HT1080 (cell line): ENCODE results near the gene PHLDA3. TPM values are rescaled to one million over a fixed set of nuclear protein-coding genes. Genes with fewer than 3 reads are reported as not detected.

Experiments used
- DNase-seq: peaks from one replicate; pipeline ENCODE4 v3.0.0-alpha.2; 2015; ENCODE audit warnings: low read depth
- total RNA-seq: library from RNA; depleted of rRNA; stranded (reverse); fragments of >200 nt; shearing (Covaris generic); gene quantifications from 2 replicates; pipeline ENCODE4 v1.2.3, GENCODE V29; 2014

Gene PHLDA3
- total RNA-seq, 1 experiment from 2014 or later = 111 TPM

DNA sequence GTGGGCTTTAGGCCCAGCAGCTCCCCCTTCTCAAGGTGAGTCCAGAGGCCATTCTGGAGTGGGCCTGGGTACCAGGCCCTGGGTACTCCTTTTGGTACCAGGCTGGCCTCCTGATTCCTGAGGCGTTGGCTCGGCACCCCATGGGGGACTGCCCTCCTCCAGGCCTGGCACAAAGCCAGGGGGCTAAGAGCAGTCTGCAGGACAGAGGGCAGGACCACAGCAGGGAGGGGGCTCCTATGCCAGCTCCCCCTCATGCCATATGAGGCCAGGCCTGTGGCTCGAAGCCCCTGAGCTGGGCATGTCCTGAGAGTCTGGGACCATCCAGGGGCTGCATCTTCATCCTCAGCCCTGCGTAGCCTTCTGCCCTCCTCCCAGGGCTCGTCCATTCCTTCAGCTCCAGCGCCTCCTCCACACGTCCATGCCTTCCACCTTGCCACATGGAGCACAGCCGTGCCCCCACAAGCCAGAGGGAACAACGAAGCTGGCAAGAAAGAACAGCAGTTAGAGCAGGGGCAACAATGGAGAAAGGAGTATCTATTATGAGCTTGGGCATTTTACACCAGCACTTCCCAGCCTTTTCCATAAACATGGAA is 3.2 kb downstream of the PHLDA3 start:
- no peak for DNase-seq

DNA sequence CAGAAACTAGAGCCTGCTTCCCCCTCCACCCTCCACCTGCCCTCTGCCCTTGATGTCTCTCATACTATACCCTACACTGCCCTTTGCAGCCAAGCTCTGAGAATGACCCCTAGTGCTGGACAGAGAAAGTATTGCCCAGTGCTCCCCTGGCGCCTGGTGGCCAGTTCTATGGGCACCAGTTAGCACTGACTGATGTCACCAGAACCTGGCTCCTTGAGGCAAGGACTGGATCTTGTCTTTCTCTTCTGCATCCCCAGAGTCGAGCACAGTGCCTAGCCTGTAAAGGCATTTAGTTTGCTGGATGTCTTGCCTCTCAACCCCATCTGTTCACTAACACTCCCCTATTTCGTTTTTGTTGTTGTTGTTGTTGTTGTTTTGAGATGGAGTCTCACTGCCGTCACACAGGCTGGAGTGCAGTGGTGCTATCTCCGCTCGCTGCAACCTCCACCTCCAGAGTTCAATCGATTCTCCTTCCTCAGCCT is 5.9 kb downstream of the PHLDA3 start:
- DNase-seq = peak; percentile 62

DNA sequence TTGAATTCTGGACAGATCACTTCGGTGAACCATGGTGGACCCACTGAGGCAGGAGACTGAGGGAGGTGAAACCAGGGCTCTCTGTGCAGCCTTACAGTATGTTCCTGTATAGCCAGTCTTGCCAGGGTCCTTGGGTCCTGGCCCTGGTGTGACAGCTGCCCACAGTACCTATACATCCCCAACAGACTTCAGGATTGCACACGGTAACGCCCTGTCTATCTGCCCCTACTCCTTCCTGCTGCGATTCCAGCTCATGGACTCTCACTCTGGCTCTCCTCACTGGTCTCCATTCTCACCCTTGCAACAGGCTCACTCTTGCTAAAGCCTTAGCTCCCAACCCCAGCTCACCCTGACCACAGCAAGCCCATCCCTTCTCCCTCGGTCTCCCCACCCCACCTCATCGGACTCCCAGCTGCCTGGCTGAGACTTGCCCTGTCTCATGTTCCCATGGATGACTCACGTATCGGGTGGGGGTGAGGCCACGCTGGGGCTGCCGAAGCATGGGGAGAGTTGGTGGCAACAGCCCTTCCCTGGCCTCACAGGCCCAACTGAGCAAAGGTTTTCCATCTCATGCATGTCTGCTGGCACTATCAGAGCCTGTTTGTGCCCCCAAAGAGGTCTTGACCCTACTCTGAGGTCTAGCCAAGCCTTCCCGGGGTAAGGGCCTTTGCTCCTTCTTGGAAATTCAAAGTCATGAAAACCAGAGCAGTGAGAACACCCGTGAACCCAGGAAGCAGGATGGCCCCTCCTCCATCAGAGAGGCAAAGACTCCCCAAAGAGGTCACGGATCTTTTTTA is 7.1 kb downstream of the PHLDA3 start:
- DNase-seq = peak; percentile 98

DNA sequence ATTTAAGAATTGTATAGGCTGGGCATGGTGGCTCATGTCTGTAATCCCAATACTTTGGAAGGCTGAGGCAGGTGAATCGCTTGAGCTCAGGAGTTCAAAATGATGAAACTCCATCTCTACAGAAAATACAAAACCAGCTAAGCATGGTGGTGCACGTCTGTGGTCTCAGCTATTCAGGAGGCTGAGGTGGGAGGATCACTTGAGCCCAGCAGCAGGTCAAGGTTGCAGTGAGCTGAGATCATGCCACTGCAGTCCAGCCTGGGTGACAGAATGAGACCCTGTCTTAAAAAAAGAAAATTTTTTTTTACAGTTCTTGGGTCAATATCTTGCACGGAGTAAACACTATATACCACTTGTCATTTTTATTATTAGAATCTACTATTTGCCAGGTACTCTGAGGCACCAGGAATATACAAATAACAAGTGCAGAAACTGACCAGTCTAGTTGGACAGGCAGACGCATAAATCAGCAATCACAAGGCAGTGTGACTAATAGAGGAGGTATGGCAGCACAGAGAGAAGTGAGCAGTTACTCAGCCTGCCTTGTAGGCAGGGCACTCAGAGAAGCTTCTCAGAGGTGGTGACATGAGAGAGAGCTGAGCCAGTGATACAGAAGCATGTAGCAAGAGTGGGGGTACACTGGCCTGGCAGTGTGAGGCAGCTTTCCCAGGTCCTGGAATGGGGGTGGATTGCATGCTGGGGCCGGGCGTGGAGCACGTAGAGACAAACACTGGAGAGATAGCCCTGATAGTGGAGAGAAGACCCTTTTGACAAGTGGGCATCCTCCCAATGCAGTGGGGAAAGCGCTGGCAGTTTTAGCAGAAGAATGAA is 8.0 kb downstream of the PHLDA3 start:
- peak; percentile 97 for DNase-seq

DNA sequence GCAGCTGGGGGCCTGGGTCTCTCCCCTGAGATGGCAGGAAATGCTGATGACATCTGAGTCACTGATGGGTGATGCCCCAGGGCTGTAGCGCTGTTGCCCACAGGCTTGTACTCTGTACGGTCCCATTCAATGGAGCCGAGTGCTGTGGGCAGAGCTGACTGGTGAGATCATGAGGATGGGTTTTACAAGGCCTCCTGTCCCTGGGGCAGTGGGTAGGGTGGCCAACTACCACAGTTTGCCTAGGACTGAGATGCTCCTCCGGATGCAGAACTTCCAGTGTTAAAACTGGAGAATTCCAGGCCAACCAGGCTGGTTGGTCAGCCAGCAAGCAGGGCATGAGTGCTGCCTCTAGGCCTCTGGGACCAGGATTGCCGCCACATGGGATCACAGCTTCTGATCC is 9.2 kb downstream of the PHLDA3 start:
- peak; percentile 36 for DNase-seq

DNA sequence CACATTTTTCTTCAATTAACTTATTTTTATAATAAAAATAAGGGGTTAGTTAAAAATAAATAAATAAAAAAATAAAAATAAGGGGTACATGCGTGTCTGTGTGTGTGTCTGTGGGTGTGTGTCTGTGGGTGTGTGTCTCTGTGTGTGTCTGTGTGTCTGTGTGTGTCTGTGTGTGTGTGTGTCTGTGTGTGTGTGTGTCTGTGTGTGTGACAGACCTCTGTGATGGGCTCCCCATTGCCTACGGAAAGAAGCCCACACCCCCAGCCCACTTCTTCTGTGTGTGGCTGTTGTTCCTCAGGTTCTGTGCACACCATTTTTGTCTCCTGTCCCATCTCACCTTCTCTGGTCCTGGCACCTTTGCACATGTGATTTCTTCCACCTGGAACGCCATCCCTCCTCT is 9.9 kb downstream of the PHLDA3 start:
- no peak for DNase-seq

DNA sequence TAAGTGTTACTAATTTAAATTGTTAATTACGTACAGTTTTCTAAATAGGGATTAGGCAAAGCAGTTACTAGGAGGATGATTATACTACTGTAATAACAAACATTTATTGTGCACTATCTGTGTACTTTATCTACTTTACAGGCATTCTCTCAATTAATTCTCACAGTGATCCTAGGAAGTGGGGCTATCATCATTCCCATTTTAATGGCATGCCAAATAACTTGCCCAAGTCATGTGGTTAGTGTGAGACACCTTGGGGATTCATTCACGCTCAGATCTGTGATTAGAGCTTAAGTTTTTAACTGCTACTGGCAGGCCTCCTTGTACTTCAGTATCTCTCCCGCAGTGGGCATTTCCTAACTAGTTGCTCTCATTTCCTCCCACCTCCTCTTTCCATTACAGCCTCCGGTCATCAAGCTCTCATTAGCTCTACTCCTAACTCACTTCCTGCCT is 11.5 kb downstream of the PHLDA3 start:
- DNase-seq = peak; percentile 32

DNA sequence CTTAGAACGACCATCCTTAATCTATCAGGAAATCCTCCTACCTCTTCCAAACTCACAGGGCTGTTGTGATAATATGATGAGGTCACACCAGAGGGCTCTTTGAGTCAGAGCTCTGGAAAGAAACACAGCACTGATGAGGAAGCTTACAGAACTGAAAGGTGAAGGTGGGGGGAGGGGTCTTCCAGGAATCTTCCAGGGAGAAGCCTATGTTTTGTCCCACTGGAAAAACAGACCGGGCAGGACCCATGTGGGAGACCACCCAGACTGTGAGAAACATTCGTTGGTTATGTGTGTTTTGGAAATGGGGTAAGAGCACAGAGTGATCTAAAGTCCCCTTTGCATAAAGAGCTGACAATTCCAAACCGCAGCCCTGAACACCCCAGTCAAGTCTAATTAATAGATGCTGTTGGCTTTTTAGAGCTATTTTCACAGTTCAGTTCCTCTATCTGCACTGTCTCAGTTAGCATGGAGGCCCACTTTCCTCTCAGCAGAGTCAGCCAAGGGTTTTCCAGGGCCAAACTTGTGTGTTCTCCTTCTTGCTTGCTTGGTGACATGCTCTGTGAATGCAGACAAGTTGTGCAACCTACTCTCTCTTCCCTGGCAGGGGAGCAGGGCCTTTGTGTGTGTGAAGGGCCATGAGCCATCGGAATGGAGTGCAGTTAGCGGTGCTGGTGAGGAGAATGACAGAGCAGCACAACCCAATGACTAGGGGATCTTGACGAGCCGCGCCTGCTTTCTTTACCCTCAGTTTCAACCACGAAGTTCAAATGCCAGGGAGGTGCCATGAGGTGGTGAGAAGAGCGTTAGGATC is 12.3 kb downstream of the PHLDA3 start:
- DNase-seq = peak; percentile 91

DNA sequence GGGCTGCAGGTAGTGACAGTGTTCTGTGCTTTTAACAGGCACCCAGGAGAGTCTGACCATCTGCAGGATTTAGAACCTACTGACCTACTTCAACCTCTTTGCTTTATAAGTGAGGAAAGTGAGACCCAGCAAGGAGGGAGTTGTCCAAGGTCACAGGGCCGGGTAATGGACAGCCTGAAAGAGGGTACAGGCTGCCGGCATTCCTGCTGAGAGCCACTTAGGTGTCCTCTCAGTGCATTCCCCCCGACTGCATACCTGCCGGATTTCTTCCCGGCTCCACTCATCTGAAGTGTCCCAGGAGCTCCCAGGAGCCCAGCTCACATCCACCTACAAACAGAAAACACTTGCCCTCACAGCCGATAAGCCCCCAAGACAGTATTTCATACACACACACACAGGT is 13.9 kb downstream of the PHLDA3 start:
- no peak for DNase-seq

DNA sequence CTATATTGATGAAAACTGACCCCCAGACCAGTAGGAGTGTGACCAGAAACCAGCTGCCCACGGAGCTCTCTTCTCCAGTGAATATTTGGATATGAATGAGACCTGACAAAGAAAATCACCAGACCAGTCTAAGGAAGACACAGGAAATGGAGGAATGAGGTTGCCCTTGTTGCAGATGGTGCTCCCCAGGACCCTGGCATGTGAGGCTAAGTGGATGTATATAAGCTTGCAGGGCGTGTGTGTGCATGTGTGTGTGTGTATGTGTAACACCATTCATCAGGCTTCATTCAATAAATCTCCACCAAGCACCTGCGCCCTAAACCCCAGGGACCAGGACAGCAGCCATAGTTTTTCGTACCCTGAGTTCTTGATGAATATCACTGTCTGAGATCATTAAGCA is 14.4 kb downstream of the PHLDA3 start:
- DNase-seq = no peak

DNA sequence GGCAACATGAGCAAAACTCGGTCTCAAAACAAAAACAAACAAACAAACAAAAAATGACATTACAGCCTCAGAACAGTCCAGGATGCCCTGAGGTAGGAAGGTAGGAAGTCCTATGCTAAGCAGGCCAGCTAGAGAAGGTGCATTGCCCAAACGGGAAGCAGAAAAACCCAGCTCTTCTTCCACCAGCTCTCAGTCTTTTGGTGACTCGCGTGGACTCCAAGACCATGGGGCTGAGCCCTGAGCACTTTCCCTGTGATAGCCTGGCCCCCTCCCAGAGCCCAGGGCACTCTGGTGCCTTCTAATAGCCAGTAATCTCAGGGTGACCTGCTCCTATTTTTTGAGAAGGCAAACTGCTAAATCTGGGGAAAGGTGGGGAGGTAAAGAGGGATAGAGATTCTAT is 16.1 kb downstream of the PHLDA3 start:
- no peak for DNase-seq

DNA sequence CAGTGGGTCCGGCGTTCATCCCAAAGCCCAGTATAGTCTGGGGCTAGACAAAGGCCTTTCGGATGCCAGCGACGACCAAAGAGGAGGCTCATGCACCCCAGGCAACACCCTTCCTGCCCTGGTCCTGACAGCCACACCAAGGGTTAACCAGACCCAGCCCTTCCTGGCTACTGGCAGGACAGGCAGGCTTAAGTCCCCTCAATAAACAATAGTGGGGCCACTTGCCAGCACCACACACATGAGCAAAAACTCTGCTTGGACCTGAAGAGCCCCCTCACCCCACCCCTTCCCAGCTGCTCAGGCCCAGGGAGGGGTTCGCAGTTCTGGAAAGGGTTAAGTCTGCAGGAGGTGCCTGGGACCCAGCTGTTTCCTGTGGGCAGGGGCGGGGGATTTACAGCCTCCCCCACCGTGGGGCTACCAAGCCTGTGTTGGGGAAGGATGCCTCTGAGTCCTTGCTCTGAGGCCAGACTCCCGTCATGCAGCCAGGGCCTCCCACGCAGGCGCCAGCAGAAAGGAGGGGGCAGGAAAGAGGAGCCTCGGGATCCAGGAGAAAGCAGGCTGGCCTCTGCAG is 18.2 kb downstream of the PHLDA3 start:
- peak; percentile 84 for DNase-seq

DNA sequence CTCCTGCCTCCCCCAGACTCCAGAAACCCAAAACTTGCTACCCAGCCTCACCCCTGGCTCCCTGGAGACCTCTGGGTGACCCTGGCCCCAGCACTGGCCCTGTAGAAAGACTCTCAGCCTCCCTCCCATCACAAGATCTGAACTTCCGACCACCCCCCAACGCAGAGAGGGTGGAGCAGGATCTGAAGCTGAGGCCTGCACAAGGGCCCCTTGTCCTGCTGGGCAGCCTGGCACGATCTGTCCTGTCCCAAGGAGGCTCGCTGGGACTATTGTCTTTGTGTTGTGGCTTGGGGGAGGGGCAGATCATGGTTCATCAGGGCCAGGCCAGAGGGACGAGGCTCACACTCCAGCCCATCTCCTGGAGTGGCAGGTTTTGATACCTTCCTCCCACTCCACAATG is 20.0 kb downstream of the PHLDA3 start:
- DNase-seq = no peak

DNA sequence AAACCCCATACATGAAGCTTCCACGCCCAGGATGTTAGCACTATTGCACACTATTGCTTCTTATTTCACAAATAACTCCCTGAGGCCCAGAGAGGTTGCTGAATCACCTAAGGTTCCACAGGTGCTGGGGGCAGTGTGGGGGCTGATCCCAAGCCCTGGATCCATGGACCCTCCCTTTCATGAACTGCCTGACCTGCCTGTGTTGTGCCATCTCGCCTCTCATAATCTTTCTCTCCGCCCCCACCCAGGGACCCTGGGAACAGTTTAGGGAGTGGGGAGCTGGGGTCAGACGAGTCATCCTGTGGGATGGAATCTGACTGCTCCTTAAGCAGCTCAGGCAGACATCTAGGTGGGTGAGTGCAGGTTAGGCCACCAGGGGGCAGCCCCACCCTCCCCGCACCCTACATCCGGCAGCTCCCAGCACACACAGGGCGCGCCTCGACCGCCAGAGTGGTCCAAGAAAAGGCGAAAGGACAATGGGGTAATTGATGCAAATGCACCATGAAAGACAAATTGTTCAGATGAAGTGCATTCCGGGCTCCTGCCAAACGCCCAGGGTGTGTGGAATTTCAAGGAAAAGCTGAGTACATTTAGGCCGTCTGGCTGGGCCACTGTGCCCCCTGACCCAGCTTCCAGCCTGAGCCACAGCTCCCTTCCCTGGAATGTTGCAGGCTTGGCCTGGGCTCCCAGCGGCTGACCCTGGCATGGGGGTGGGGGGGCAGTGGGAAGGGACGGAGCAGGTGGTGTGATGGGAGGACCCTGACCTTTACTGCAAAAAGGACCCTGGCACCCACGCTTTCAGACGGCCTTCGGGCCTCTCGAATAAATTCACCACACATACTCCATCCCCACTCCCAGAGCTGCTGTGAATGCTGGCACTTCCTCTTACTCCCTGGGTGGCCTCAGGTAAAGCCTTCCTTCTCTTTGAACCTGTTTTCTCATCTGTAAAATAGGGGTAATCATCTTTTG is 20.8 kb downstream of the PHLDA3 start:
- peak; percentile 88 for DNase-seq

DNA sequence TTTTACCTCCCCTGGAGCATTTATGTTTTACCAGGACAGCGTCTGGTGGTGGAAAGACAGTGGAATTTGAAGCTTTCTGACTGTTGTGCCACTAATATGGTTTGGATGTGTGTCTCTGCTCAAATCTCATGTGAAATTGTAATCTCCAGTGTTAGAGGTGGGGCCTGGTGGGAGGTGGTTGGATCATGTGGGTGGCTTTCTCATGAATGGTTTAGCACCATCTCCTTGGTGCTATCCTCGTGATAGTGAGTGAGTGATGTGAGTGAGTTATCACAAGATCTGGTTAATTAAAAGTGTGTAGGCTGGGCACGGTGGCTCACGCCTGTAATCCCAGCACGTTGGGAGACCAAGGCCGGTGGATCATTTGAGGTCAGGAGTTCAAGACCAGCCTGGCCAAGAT is 23.7 kb downstream of the PHLDA3 start:
- DNase-seq = no peak

DNA sequence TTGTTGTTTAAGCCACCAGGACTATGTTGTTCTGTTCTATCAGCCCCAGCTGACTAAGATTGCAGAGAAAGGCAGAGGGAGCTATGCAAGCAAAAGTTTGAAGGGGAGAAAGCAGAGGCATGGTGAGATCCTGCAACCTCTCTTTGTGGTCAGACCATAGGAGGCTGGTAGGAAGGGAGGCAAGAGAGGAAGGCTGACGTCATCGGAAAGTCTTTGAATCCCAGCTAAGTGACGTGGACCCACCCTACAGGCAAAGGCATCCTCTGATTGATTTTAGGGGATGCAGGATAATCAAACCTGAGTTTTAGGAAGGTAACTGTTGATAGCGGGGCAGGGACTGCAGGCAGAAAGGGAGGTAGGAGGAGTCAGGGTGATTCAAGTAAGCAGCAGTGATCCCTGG is 24.2 kb downstream of the PHLDA3 start:
- DNase-seq = peak; percentile 86

DNA sequence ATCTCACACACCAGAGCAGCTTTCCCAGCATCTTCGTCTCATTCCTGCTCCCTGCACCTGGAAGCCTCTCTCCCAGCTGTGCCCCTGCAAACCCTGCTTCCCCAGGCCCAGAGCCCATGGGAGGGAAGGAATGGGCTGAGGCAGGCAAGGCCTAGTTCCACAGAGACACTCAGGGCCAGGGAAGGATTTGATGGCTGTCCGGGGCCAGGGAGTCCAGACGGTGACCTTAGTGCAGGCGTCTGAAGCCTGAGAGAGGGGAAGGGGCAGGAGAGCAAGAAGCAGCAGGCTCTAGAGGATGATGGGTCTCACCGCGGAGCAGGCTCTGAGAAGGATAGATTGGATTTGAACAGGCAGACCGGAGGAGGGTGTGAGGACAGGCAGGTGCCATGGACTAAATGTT is 25.2 kb downstream of the PHLDA3 start:
- no peak for DNase-seq

DNA sequence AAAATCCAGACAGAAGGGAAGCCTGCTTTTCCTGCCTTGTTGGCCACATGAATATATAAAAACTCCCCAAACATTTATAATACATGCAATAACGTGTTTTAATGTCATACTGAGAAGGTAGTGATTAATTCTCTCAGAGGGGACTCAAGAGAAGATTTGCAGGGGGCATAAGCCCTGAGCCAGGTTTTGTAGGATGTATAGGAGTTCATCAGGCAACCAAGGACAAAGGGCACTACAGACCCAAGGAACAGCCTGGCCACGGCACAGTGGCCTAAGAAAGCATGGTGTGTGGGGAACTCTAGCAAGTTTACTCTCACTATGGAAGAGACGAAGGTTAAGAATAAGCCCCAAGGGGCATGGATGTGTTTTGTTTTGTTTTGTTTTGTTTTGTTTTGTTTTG is 32.0 kb downstream of the PHLDA3 start:
- no peak for DNase-seq

DNA sequence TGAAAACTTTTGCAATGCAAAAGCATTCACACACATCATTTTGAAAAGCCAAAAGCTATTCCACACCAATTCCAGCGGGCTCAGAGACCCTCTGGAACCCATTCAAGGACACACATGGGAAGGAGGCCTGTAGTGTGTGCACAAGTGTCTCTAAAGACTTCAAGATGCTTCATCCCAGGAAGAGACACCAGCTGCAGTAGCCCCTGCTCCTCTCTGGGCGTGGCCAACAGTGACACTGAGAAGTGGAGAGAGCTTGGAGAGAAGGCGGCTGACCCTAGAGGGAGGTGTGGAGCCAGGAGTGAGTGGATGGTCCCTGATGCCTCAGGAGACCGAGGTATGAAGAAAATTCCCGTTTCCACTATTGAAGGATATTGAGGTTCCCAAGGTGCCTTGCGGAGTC is 32.6 kb downstream of the PHLDA3 start:
- peak; percentile 56 for DNase-seq

DNA sequence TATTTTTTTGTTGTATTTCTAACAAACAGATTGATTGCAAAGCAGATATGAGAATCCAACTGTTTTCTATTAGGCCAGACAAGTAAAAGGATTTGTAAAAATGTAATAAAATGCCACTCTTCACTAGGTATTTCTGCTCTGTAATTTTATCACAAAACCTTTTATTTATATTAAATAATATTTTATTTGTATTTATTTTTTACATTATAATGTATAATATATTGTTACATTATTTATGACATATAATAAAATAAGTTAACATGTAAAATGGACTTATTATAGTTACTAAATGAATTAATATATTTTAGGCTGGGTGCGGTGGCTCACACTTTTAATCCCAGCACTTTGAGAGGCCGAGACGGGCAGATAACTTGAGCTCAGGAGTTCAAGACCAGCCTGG is 34.7 kb downstream of the PHLDA3 start:
- DNase-seq = no peak
